Fibroblast of pulmonary artery (primary cell): ENCODE measurements around the gene CRYBA2.

Source experiments
- DNase-seq: peaks from one replicate; pipeline ENCODE4 v3.0.0-alpha.2; 2010; ENCODE audit warnings: low read depth
- H3K4me3 ChIP-seq: replicated peaks from 2 replicates; pipeline ENCODE4 v1.5.1; 2011; ENCODE audit warnings: low read depth, mild to moderate bottlenecking, control low read depth, low read length, moderate library complexity
- TF ChIP-seq, protein P1 (sequence below): IDR thresholded peaks from 2 replicates; pipeline ENCODE4 v1.5.1; 2011; ENCODE audit warnings: mild to moderate bottlenecking, control low read depth, low read length, inconsistent platforms; ENCODE audit errors: missing control alignments

CRYBA2 gene

GRCh38 chr2:218970894-218971293 lies 22.3 kb downstream of the CRYBA2 start:
- TF ChIP-seq, protein P1, sequence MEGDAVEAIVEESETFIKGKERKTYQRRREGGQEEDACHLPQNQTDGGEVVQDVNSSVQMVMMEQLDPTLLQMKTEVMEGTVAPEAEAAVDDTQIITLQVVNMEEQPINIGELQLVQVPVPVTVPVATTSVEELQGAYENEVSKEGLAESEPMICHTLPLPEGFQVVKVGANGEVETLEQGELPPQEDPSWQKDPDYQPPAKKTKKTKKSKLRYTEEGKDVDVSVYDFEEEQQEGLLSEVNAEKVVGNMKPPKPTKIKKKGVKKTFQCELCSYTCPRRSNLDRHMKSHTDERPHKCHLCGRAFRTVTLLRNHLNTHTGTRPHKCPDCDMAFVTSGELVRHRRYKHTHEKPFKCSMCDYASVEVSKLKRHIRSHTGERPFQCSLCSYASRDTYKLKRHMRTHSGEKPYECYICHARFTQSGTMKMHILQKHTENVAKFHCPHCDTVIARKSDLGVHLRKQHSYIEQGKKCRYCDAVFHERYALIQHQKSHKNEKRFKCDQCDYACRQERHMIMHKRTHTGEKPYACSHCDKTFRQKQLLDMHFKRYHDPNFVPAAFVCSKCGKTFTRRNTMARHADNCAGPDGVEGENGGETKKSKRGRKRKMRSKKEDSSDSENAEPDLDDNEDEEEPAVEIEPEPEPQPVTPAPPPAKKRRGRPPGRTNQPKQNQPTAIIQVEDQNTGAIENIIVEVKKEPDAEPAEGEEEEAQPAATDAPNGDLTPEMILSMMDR, result no peak
- no peak overlapping the region for H3K4me3 ChIP-seq
- DNase-seq, result no peak

DNA sequence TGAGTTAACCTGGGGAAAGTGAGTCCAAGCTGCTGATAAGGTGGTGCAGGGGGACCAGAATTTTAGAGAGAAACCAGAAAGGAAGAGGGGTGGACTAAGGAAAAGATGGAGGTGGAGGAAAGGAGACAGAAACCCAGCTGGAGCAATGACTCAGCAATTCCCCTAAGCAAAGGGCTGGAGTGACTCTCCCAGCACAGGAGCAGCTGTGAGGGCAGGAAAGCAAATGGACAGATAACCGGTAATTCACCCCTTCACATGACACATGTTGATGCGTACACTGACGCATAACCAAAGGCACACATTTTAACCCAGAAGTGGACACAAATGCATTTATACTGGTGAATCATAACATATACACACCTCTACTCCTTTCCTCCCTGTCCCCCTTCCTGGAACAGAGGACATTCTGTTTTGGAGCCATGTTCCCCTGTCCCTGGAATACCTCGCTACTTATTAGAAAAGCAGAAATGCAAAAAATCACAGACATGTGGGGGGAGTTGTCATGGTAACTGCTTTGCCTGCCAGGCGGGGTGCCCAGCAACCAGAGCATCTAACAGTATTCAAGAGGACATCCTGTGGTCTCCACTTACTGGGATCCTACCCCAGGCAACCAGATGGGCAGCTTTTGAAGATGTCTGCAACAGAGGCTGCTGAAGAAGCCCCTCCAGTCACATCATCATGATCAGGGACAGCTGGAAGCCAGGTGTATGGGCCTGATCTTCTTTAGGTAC lies 29.0 kb downstream of the CRYBA2 start:
- peak; percentile 94 for DNase-seq
- TF ChIP-seq, protein P1, result no peak
- peak overlapping the region; percentile 46 for H3K4me3 ChIP-seq

DNA sequence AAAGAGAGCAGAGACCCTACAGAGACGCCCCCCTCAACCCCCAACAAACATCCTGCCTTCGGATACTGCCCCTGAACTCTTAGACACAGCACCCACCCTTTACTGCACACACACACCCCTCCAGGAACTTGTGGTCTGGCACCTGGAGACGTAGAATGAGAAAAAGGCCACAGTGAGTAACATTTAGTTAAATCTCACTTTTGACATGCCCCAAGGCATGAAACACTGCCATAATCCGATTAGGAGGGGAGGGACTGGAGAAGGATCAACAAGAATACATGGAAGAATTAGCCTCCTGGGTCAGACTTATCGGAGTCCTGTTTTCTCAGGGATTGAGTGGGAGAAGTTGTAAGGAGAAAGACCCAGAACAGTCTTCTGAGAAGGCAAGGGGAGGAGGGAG lies 29.6 kb downstream of the CRYBA2 start:
- H3K4me3 ChIP-seq, result peak overlapping the region; percentile 46

GRCh38 chr2:218962859-218963492 lies 30.2 kb downstream of the CRYBA2 start:
- H3K4me3 ChIP-seq, result peak overlapping the region; percentile 46
- TF ChIP-seq, protein P1, result no peak
- peak; percentile 92 for DNase-seq

More for the DNA sequence above, 29.6 kb downstream of the CRYBA2 start:
- TF ChIP-seq, protein P1, result no peak
- DNase-seq, result peak; percentile 9

- TF ChIP-seq, protein P1, result no peak
- H3K4me3 ChIP-seq, result no peak overlapping the region
- no peak for DNase-seq
Measured at GRCh38 chr2:218961651-218962570, 31.3 kb downstream of the CRYBA2 start.

DNA sequence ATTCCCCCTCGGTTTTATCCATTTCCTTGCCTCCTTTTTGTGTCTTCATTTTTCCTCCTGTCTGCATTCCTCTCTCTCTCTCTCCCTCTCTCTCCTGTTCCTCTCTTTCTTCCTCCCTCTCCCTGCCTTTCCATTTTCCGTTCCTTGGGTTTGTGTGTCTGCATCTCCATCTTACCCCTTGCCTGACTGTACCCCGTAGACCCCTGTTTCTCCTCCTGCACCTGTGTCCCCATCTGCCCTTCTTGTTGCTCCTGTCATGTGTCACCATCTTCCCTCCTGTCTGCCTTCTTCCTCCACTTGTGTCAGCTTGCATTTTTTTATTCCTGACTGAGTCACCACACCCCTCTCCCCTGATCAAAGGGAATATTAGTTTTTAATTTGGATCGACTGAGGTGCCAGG lies 32.0 kb downstream of the CRYBA2 start:
- DNase-seq, result no peak
- H3K4me3 ChIP-seq, result no peak overlapping the region
- TF ChIP-seq, protein P1, result no peak
